ENCODE measurements around the gene SLC35G1. TPM values are rescaled to one million over a fixed set of nuclear protein-coding genes. Genes with fewer than 3 reads are reported as not detected.

Gene SLC35G1, protein sequence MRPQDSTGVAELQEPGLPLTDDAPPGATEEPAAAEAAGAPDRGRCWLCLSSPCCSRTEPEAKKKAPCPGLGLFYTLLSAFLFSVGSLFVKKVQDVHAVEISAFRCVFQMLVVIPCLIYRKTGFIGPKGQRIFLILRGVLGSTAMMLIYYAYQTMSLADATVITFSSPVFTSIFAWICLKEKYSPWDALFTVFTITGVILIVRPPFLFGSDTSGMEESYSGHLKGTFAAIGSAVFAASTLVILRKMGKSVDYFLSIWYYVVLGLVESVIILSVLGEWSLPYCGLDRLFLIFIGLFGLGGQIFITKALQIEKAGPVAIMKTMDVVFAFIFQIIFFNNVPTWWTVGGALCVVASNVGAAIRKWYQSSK
- 1.7 TPM for total RNA-seq

DNA sequence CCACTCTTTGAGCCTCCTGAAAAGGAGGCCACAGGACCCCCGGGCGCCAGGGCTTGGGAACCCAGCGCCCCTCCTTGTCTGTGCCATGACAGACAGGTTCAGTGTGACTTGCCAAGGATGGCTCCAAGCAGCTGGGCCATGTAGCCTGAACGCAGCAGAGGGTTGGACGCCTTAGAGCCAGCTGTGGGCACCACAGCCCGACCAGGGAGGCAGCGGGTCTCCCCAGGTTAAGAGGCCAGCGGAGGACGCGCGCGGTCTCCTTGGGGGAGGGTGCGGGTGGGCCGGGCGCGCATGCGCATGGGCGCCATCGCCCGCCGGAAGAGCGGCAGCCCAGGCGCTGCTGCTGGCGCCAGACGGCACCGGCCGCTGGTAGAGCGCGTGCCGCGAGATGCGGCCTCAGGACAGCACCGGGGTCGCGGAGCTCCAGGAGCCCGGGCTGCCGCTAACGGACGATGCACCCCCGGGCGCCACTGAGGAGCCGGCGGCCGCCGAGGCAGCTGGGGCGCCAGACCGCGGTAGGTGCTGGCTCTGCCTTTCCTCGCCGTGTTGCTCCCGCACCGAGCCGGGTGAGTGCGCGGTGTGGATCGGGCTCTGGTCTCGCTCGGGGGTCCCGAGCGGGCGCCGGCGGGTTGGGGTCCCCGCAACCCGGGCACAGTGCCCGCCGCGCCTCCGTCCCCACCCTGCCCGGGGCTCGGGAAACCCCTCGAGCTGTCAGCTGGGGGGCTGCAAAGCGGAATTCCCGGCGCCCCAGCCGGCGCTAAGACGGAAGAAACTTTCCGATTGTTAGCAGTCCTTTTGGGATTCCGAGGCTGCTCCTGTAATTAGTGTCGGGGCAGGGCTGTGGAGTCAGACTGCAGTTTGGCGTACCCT lies at the start of gene SLC35G1:
Gene SLC35G1 (plus strand): TSS at position 333 of the 870 bp plus-strand sequence. CDS start 56 bp downstream, at position 389.
- Histone ChIP-seq H3K27me3 (ENCODE audit: insufficient read depth, low read length) (peaks cover 9% of the 10 kb centered on the region), H3K4me3 (ENCODE audit: low read length) (peak within 1 kb of the TSS; percentile 43), H3K9me3 (ENCODE audit: low read depth, low read length) (no peaks in the 10 kb centered on the region), H3K4me1 (ENCODE audit: insufficient read depth, low read length) (peaks cover 13% of the 10 kb centered on the region)

DNA sequence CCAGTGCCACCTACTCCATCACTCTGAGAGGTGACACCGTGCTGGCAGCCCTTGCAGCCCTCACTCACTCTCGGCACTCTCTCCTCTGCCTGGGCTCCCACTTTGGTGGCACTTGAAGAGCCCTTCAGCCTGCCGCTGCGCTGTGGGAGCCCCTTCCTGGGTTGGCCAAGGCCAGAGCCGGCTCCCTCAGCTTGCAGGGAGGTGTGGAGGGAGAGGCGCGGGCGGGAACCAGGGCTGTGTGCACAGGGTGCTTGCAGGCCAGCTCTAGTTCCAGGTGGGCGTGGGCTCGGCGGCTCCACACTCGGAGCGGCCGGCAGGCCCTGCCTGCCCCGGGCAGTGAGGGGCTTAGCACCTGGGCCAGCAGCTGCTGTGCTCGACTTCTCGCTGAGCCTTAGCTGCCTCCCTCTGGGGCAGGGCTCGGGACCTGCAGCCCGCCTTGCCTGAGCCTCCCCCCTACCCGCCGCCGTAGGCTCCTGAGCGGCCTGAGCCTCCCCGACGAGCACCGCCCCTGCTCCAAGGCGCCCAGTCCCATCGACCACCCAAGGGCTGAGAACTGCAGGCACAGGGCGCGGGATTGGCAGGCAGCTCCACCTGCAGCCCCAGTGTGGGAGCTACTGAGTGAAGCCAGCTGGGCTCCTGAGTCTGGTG lies 48.7 kb upstream of the SLC35G1 start:
- Histone ChIP-seq H3K27me3 (ENCODE audit: insufficient read depth, low read length) (no peaks in the 10 kb centered on the region), H3K9me3 (ENCODE audit: low read depth, low read length) (no peaks in the 10 kb centered on the region), H3K4me3 (ENCODE audit: low read length) (no peak overlapping the region), H3K4me1 (ENCODE audit: insufficient read depth, low read length) (no peaks in the 10 kb centered on the region)

DNA sequence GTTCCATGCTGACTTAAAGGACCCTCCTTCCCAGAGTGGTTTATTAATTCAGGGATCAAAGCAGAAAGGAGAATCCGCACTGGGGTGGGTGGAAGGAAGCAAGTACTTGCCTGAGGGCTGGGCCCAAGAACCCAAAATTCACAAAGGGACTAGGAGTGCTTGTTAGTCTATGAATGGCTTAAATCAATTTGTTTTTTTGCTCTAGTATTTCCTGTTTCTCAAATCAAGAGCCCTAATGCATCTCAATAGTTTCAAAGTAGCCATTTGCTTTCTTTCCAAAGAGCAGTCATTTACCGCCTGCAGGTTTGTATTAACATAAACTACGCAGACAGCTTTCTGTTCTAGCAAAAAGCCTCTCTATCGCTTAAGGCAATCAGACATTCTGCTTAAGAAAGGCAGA lies 44.2 kb upstream of the SLC35G1 start:
- H3K4me3 ChIP-seq (ENCODE audit: low read length): no peak overlapping the region
- H3K4me1 ChIP-seq (ENCODE audit: insufficient read depth, low read length): no peaks in the 10 kb centered on the region
- H3K27me3 ChIP-seq (ENCODE audit: insufficient read depth, low read length): no peaks in the 10 kb centered on the region
- no peaks in the 10 kb centered on the region for H3K9me3 ChIP-seq (ENCODE audit: low read depth, low read length)

DNA sequence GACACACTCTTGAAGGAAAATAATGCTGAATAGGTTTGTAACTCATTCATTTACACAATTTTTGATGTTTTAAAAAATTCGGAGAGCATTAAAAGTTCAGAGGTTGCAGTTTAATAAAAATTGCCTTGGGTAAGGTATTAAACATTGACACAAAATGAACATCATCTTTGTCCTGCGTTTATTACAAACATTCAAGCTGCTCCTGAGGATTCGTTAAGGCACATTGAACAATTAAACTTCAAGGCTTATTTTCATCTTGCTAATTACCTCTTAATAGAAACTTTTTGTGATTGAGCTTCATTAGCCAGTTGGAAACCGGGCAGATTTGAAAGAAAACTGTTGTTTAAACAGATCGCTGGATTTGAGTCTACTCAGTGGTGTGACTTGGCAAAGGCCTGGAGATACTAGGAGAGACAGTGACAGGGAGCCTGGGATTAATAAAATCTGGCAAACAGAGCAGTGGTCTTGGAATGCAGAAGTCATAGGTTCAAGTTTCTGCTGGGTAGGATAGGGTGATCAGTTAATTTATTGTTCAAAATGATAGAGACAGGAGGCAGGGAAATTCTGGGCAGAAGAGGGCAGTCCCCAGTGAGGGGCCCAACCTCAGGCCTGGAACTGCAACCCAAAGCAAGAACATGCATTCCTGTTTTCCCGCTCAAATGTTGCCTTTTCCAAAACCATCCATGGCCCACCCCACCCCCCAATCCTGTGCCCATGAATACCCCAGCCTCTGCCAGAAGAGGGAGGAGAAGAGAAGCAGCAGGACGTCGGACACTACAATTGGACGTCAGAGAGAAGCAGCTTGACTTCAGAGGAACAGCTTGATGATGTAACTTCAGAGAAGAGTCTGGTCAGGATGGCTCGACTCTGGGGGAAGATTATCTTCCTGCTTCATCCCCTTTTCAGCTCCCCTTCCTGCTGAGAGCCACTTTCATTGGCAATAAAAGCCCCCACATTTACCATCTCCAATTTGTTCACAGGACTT lies 43.5 kb upstream of the SLC35G1 start:
- H3K9me3 ChIP-seq (ENCODE audit: low read depth, low read length): no peaks in the 10 kb centered on the region
- H3K4me3 ChIP-seq (ENCODE audit: low read length): no peak overlapping the region
- H3K4me1 ChIP-seq (ENCODE audit: insufficient read depth, low read length): no peaks in the 10 kb centered on the region
- no peaks in the 10 kb centered on the region for H3K27me3 ChIP-seq (ENCODE audit: insufficient read depth, low read length)

DNA sequence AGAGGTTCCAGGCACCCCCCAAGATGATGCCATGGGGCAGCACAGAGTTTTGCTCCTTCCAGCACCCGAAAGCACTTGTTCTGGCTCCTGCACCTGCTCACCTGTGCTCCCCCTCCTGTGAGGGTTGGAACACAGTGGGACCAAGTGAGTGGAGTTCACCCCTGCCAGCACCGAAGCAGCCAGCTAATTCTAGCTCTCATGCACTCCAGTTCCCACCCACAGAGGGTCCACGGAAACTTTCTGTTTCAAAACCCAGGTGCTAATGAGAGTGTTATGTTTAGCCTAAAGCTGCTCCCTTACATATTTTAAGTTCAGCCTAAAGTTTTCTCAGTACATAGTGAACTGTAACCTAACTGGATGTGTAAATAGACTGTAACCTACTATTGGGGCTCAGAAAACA lies 42.6 kb upstream of the SLC35G1 start:
- H3K9me3 ChIP-seq (ENCODE audit: low read depth, low read length): no peaks in the 10 kb centered on the region
- H3K27me3 ChIP-seq (ENCODE audit: insufficient read depth, low read length): no peaks in the 10 kb centered on the region
- no peak overlapping the region for H3K4me3 ChIP-seq (ENCODE audit: low read length)
- H3K4me1 ChIP-seq (ENCODE audit: insufficient read depth, low read length): no peaks in the 10 kb centered on the region

DNA sequence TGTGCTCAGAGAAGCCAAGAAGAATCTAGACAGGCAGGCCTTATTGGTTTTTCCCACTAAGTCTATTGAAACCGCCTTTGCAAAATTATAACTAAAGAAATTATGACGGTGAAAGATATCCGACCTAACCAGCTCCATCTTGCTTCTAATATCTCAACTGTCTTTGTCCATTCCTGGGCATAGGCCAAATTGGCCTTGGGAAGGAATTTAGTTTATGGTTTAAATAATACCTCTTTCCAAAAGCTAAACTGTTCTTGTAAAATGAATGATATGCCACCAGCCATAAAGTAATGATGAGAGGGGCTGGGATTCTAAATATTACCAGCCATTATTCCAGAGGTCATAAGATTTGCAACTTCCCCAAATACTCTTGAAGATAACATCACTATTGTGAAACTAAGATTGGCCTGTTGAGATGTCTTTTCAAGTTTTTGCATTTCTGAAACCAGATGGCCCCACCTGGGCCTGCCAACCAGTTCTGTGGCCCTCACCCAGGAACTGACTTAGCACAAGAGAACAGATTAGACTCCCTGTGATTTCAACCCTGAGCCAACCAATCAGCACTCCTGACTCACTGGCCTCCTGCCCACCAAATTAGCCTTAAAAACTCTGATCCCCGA lies 41.2 kb upstream of the SLC35G1 start:
- no peaks in the 10 kb centered on the region for H3K4me1 ChIP-seq (ENCODE audit: insufficient read depth, low read length)
- H3K27me3 ChIP-seq (ENCODE audit: insufficient read depth, low read length): no peaks in the 10 kb centered on the region
- H3K4me3 ChIP-seq (ENCODE audit: low read length): no peak overlapping the region
- H3K9me3 ChIP-seq (ENCODE audit: low read depth, low read length): no peaks in the 10 kb centered on the region

DNA sequence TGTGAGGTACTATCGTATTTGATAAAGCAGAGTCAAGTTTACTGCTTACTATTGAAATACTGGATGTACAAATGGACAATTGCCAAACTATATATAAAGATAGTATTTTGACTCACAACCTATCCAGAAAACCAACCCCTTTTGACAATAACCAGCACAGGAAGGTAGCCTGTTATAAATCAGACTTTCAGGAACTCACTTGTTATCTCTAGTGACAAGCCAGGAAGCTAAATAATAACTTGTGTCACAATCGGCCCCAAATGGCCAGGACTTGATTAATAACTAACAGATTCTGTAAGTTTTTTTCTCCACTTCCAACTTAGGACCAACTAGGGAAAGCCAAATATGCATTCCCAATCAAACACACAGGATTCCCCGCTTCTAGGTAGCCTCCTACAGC lies 38.8 kb upstream of the SLC35G1 start:
- Histone ChIP-seq H3K4me3 (ENCODE audit: low read length) (no peak overlapping the region), H3K27me3 (ENCODE audit: insufficient read depth, low read length) (no peaks in the 10 kb centered on the region), H3K9me3 (ENCODE audit: low read depth, low read length) (no peaks in the 10 kb centered on the region), H3K4me1 (ENCODE audit: insufficient read depth, low read length) (no peaks in the 10 kb centered on the region)

DNA sequence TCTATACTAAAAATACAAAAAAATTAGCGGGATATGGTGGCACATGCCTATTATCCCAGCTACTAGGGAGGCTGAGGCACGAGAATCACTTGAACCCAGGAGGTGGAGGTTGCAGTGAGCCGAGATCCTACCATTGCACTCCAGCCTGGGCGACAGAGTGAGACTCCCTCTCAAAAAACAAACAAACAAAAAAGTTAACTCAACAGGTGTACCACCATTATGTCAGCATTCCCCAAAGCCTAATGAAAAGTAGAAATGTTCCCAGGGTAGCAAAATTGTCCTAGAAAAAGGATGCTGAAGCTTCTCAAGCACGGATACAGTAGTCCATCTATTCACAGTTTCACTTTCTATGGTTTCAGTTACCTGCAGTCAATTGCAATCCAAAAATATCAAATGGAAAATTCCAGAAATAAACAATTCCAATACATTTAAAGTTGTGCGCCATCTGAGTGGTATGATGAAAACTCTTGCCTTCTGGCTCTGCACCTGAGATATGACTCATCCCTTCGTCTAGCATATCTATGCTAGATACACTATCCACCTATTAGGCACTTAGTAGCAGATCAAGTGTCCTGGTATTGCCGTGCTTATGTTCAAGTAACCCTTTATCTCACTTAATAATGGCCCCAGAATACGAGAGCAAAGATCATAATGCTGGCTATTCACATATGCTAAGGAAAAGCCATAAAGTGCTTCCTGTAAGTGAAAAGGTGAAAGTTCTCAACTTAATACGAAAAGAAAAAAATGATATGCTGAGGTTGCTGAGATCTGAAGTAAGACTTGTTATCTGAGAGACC lies 37.2 kb upstream of the SLC35G1 start:
- Histone ChIP-seq H3K4me1 (ENCODE audit: insufficient read depth, low read length) (no peaks in the 10 kb centered on the region), H3K27me3 (ENCODE audit: insufficient read depth, low read length) (no peaks in the 10 kb centered on the region), H3K9me3 (ENCODE audit: low read depth, low read length) (no peaks in the 10 kb centered on the region), H3K4me3 (ENCODE audit: low read length) (no peak overlapping the region)

DNA sequence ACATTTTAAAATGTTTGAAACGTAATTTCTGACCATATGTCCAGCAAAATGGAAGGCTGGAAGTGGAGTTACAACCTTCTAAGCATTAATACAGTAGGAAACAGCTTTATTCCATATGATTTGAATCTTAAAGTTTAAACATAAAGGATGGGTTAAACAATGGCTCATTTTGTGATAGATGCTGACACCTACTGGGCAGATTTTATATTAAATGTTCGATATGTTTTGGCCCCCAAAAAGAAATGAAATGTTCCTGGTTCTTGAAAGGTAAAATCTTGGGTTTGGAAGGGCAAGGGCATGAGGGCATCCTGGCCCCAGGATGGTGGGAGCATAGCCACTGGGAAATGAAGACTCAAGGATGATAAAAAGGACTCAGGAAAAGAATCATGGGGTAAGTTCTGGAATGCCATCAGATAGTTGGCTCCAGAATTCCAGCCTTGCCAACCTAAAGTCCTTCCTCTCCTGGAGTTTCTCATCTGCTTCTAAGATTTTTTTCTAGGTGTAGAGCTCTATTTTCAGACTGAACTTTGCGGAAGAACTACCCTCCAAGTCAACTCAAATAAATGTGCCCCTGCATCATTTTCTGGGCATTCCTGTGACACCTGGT lies 34.6 kb upstream of the SLC35G1 start:
- H3K4me1 ChIP-seq (ENCODE audit: insufficient read depth, low read length): no peaks in the 10 kb centered on the region
- no peaks in the 10 kb centered on the region for H3K9me3 ChIP-seq (ENCODE audit: low read depth, low read length)
- H3K4me3 ChIP-seq (ENCODE audit: low read length): no peak overlapping the region
- H3K27me3 ChIP-seq (ENCODE audit: insufficient read depth, low read length): no peaks in the 10 kb centered on the region

DNA sequence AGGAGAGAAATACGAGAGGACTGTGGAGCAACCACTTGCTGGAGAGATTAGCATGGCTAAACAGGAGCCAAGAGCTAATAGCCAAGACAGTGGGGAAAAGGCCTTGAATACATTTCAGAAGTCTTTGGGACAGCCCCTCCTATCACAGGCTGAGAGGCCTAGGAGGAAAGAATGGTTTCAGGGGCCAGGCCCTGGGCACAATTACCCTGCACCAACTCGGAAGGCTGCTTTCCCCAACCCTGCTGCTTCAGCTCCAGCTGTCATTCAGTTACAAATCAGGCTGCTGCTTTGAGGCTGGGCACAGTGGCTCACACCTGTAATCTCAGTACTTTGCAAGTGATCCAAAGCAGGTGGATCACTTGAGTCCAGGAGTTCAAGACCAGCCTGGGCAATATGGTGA lies 32.0 kb upstream of the SLC35G1 start:
- Histone ChIP-seq H3K4me1 (ENCODE audit: insufficient read depth, low read length) (no peaks in the 10 kb centered on the region), H3K27me3 (ENCODE audit: insufficient read depth, low read length) (peaks cover 2% of the 10 kb centered on the region), H3K9me3 (ENCODE audit: low read depth, low read length) (no peaks in the 10 kb centered on the region), H3K4me3 (ENCODE audit: low read length) (no peak overlapping the region)

DNA sequence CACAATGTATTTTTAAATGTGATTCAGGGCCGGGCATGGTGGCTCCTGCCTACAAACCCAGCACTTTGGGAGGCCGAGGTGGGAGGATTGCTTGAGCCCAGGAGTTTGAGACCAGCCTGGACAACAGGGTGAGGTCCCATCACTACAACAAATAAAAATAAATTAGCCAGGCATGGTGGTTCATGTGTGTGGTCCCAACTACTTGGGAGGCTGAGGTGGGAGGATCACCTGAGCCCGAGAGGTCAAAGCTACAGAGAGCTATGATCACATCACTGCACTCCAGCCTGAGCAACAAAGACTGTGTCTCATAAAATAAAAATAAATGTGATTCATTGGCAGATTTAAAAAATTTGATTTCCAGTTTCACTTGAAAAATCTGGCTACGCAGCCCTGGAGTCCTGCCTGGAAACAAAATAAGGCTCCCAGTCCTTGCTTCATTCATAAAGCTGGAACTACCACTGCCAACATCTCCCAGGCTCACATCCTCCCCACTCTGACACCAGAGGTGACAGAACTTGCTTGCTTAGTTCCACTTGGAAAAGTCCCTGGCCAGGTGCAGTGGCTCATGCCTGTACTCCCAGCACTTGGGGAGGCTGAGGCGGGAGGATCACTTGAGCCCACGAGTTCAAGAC lies 27.9 kb upstream of the SLC35G1 start:
- H3K27me3 ChIP-seq (ENCODE audit: insufficient read depth, low read length): peaks cover 5% of the 10 kb centered on the region
- H3K4me3 ChIP-seq (ENCODE audit: low read length): no peak overlapping the region
- H3K9me3 ChIP-seq (ENCODE audit: low read depth, low read length): no peaks in the 10 kb centered on the region
- no peaks in the 10 kb centered on the region for H3K4me1 ChIP-seq (ENCODE audit: insufficient read depth, low read length)

DNA sequence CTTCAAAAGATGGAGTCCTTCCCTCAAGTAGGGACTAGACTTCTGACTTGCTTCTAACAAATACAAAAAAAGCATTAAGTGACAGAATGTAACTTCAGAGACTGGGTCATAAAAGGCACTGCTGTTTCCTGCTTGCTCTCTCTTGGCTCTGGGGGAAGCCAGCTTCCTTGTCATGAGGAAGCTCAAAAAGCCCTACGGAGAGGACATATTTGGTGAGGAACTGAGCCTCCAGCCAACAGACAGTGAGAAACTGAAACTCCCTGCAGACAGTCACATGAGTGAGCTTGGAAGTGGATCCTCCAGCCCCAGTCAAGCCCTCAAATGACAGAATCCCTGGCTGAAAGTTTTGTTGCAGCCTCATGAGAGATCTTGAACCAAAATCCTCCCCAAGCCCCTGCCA lies 26.3 kb upstream of the SLC35G1 start:
- Histone ChIP-seq H3K9me3 (ENCODE audit: low read depth, low read length) (no peaks in the 10 kb centered on the region), H3K4me3 (ENCODE audit: low read length) (no peak overlapping the region), H3K27me3 (ENCODE audit: insufficient read depth, low read length) (peaks cover 5% of the 10 kb centered on the region), H3K4me1 (ENCODE audit: insufficient read depth, low read length) (no peaks in the 10 kb centered on the region)

Data from mononuclear cell (primary cell).